ENCODE measurements around the gene CDKAL1. TPM values are rescaled to one million over a fixed set of nuclear protein-coding genes. Genes with fewer than 3 reads are reported as not detected.

Gene CDKAL1
- total and polyA plus RNA-seq, 2 of the 13 experiments (the other 11 are each of a cell fraction or from before 2014, with no cell fraction given), result 9.5 to 27.7 TPM

DNA sequence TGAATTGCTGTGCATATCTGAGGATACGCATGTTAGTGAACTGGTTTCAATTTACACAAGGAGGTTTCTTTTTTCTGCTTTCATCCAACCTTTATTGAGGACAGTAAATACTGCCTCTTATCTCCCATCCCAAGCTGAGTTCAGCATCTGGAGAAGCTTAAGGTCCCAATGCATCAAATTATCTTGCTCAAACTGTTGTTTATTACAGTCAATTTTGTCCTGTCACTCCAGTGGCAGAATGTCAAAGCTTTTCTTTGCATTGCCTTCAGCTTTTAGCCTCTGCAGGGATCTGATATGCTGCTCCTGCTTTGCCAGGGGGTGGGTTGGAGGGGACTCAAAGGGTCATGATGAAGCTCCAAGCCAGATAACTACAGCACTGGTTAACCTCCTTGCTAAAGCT is 623.9 kb downstream of the CDKAL1 start:
- ATAC-seq, result no peak
- no peak for DNase-seq (ENCODE audit: low spot score)
- Histone ChIP-seq H3K9me3 (ENCODE audit: low read length) (no peaks in the 10 kb centered on the region), H2AFZ (ENCODE audit: low read length) (no peak overlapping the region), H3K4me2 (ENCODE audit: low read depth, low read length) (no peak overlapping the region), H3K4me1 (ENCODE audit: insufficient read depth, low read length) (peaks cover 5% of the 10 kb centered on the region; the same call in 1 of the 2 replicates), H3K27ac (ENCODE audit: extremely low read length, insufficient read depth, low read length) (no peak overlapping the region), H3K36me3 (replicated peaks in 1 of 2; ENCODE audit: control insufficient read depth in 1 of 2, insufficient read depth in 2 of 2, low read length in 2 of 2) (no peaks in the 10 kb centered on the region), H4K20me1 (ENCODE audit: insufficient read depth, low read length) (no peaks in the 10 kb centered on the region), H3K9ac (ENCODE audit: insufficient read depth, low read depth, low read length) (no peak overlapping the region), H3K79me2 (ENCODE audit: insufficient read depth, low read length) (no peaks in the 10 kb centered on the region), H3K27me3 (ENCODE audit: control insufficient read depth in 1 of 2, insufficient read depth in 2 of 2, low read length in 2 of 2) (no peaks in the 10 kb centered on the region), H3K4me3 (replicated peaks in 1 of 3; ENCODE audit: insufficient read depth in 1 of 3, low read depth in 2 of 3, low read length in 3 of 3) (no peak overlapping the region)
- WGBS (ENCODE audit: low lambda C conversion rate), result 97% methylated on average over 1 of the region's 1 CpG
- BruUV-seq (replicated peaks), result no TSS peak
- in situ Hi-C loops (cut with HindIII; ENCODE audit: extremely low pct_ligation_motif_present, low pct_unique_long_range_greater_than_20kb), result no loop called here
- FAIRE-seq, result no peak
- no peak for TF ChIP-seq ZNF350 (CRISPR knock-in tag; IDR thresholded peaks at IDR 0.05; ENCODE audit: borderline replicate concordance, low read depth)
- TF ChIP-seq, protein P1, sequence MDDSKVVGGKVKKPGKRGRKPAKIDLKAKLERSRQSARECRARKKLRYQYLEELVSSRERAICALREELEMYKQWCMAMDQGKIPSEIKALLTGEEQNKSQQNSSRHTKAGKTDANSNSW (CRISPR knock-in tag; IDR thresholded peaks at IDR 0.05; ENCODE audit: borderline replicate concordance), result no peak
- TF ChIP-seq SRSF1 (optimal IDR thresholded peaks at IDR 0.05; ENCODE audit: low read depth, low read length), result no peak
- TF ChIP-seq, protein P2, sequence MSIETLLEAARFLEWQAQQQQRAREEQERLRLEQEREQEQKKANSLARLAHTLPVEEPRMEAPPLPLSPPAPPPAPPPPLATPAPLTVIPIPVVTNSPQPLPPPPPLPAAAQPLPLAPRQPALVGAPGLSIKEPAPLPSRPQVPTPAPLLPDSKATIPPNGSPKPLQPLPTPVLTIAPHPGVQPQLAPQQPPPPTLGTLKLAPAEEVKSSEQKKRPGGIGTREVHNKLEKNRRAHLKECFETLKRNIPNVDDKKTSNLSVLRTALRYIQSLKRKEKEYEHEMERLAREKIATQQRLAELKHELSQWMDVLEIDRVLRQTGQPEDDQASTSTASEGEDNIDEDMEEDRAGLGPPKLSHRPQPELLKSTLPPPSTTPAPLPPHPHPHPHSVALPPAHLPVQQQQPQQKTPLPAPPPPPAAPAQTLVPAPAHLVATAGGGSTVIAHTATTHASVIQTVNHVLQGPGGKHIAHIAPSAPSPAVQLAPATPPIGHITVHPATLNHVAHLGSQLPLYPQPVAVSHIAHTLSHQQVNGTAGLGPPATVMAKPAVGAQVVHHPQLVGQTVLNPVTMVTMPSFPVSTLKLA (IDR thresholded peaks at IDR 0.05), result no peak
- no peak for TF ChIP-seq ZNF343 (CRISPR knock-in tag; IDR thresholded peaks at IDR 0.05)
- no peak for TF ChIP-seq ZNF563 (CRISPR knock-in tag; IDR thresholded peaks at IDR 0.05)
- no peak for TF ChIP-seq NR1H2 (CRISPR knock-in tag; IDR thresholded peaks at IDR 0.05; ENCODE audit: borderline replicate concordance, low read depth)
- TF ChIP-seq CEBPG (CRISPR knock-in tag; IDR thresholded peaks at IDR 0.05), result no peak
- TF ChIP-seq ZNF282 (IDR thresholded peaks at IDR 0.05; ENCODE audit: partially characterized antibody), result no peak
- TF ChIP-seq XBP1 (CRISPR knock-in tag; IDR thresholded peaks at IDR 0.05), result no peak
- TF ChIP-seq ARHGAP35 (CRISPR knock-in tag; IDR thresholded peaks at IDR 0.05; ENCODE audit: borderline replicate concordance), result no peak
- TF ChIP-seq ZNF788 (CRISPR knock-in tag; IDR thresholded peaks at IDR 0.05; ENCODE audit: borderline replicate concordance), result no peak
- no peak for TF ChIP-seq ZBTB42 (CRISPR knock-in tag; IDR thresholded peaks at IDR 0.05)
- TF ChIP-seq, protein P3, sequence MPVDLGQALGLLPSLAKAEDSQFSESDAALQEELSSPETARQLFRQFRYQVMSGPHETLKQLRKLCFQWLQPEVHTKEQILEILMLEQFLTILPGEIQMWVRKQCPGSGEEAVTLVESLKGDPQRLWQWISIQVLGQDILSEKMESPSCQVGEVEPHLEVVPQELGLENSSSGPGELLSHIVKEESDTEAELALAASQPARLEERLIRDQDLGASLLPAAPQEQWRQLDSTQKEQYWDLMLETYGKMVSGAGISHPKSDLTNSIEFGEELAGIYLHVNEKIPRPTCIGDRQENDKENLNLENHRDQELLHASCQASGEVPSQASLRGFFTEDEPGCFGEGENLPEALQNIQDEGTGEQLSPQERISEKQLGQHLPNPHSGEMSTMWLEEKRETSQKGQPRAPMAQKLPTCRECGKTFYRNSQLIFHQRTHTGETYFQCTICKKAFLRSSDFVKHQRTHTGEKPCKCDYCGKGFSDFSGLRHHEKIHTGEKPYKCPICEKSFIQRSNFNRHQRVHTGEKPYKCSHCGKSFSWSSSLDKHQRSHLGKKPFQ (CRISPR knock-in tag; IDR thresholded peaks at IDR 0.05; ENCODE audit: insufficient replicate concordance), result no peak
- no peak for TF ChIP-seq BORCS8-MEF2B (CRISPR knock-in tag; IDR thresholded peaks at IDR 0.05)
- no peak for TF ChIP-seq ARNT2 (CRISPR knock-in tag; IDR thresholded peaks at IDR 0.05; ENCODE audit: low read depth)
- CTCF ChIA-PET (ENCODE audit: low intra/inter-chr PET ratio, low total read pairs), result no interaction called here
- intact Hi-C loops (cut with micrococcal nuclease; ENCODE audit: unreplicated experiment), result no loop called here
- POLR2A ChIA-PET, result no interaction called here
